ENCODE results near the gene MAN1C1.

DNA sequence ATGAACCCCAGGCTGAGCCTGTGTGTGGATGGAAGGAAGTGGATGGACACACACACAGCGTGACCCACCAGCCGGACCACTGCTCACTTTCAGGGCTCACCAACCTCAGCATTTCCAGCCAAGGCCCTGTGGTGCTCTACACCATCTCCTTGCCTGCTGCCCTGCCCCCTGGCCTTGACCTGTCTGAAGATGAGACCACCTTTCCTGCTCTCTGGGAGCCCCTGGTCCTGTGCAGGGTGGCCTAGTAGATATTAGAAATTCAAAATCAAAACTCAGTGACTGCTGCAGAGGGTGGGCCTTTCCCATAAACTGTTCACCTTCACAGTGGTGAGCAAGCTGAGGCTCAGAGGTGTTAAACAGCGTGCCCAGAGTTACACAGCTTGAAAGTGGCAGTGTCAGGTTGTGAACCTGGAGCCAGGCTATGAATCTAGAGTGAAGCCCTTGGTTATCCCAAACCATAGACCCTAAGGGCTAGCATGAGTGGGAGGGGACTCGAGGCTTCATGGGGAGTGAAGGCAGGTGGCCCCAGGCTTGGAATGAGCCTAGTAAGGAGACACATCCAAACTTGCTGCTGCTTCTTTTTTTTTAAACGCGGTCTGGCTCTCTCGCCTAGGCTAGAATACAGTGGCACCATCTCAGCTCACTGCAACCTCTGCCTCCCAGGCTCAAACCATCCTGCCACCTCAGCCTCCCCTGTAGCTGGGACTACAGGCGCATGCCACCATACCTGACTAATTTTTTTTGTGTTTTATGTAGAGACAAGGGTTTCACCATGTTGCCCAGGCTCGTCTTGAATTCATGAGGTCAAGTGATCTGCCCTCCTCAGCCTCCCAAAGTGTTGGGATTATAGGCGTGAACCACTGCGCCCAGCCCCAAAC, 41.5 kb downstream of the MAN1C1 start:
- TF ChIP-seq, protein P1, sequence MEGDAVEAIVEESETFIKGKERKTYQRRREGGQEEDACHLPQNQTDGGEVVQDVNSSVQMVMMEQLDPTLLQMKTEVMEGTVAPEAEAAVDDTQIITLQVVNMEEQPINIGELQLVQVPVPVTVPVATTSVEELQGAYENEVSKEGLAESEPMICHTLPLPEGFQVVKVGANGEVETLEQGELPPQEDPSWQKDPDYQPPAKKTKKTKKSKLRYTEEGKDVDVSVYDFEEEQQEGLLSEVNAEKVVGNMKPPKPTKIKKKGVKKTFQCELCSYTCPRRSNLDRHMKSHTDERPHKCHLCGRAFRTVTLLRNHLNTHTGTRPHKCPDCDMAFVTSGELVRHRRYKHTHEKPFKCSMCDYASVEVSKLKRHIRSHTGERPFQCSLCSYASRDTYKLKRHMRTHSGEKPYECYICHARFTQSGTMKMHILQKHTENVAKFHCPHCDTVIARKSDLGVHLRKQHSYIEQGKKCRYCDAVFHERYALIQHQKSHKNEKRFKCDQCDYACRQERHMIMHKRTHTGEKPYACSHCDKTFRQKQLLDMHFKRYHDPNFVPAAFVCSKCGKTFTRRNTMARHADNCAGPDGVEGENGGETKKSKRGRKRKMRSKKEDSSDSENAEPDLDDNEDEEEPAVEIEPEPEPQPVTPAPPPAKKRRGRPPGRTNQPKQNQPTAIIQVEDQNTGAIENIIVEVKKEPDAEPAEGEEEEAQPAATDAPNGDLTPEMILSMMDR (IDR thresholded peaks at IDR 0.05; ENCODE audit: insufficient read depth, low read length, poor library complexity, severe bottlenecking), result no peak
- TF ChIP-seq EZH2phosphoT487 (conservative IDR thresholded peaks at IDR 0.05; ENCODE audit: low read length), result no peak
